ENCODE measurements around the gene SFPQ. TPM values are rescaled to one million over a fixed set of nuclear protein-coding genes. Genes with fewer than 3 reads are reported as not detected.

Gene SFPQ
- total and polyA plus RNA-seq, 2 donors (not counting 1 experiment from before 2014, with no cell fraction given) = 123 to 138 TPM

DNA sequence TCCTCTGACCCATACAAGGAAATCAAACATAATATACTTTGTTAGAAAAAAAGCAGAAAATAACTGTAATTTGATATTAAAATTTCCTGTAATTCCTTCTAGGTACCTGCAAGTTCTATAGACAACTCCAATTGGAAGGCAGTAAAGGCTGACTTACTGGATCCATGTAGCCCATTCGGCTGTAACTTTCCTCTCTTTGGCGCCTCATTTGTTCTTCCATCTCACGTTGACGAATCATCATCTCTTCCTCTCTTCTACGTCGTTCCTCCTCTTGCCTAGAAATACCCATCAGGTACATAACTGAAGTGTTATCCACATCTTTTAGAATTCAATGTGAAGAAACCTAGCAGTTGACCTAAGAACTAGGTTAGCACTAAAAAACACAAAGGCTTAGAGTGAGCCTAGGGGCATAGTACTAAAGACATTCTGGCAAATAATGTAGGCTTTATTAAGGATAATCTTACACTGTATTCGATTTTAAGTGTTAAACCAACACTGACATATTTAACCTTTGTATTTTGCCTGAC, 5.1 kb downstream of the SFPQ start:
- no peak overlapping the region for H3K4me3 ChIP-seq (replicated peaks in 1 of 4; ENCODE audit: control extremely low read depth in 1 of 4, insufficient read depth in 1 of 4, low read depth in 3 of 4, low read length in 4 of 4)
- H3K9me3 ChIP-seq (ENCODE audit: control insufficient read depth, insufficient read depth, low read depth, low read length) = no peaks in the 10 kb centered on the region
- no peak for DNase-seq (ENCODE audit: low read depth in 2 of 2)
- H2AFZ ChIP-seq (ENCODE audit: low read length) = no peak overlapping the region
- peak overlapping the region; percentile 42 for H3K4me2 ChIP-seq (ENCODE audit: extremely low read depth, insufficient read depth, low read length)
- peaks cover 7% of the 10 kb centered on the region for H3K4me1 ChIP-seq (ENCODE audit: control insufficient read depth, extremely low read depth, insufficient read depth, low read length)
- TF ChIP-seq EZH2 (IDR thresholded peaks at IDR 0.05; ENCODE audit: low read length, missing control alignments) = no peak
- TF ChIP-seq, protein P1, sequence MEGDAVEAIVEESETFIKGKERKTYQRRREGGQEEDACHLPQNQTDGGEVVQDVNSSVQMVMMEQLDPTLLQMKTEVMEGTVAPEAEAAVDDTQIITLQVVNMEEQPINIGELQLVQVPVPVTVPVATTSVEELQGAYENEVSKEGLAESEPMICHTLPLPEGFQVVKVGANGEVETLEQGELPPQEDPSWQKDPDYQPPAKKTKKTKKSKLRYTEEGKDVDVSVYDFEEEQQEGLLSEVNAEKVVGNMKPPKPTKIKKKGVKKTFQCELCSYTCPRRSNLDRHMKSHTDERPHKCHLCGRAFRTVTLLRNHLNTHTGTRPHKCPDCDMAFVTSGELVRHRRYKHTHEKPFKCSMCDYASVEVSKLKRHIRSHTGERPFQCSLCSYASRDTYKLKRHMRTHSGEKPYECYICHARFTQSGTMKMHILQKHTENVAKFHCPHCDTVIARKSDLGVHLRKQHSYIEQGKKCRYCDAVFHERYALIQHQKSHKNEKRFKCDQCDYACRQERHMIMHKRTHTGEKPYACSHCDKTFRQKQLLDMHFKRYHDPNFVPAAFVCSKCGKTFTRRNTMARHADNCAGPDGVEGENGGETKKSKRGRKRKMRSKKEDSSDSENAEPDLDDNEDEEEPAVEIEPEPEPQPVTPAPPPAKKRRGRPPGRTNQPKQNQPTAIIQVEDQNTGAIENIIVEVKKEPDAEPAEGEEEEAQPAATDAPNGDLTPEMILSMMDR (conservative IDR thresholded peaks at IDR 0.05 in 1 of 2, IDR thresholded peaks at IDR 0.05 in 1 of 2; ENCODE audit: low read depth in 1 of 2, low read length in 2 of 2) = no peak
- peaks cover 17% of the 10 kb centered on the region for H3K36me3 ChIP-seq (ENCODE audit: control insufficient read depth, insufficient read depth, low read length)
- no peak overlapping the region for H3K9ac ChIP-seq (ENCODE audit: insufficient read depth, low read length)
- peaks cover 19% of the 10 kb centered on the region for H4K20me1 ChIP-seq (ENCODE audit: control insufficient read depth, extremely low read depth, insufficient read depth, low read length)
- H3K27me3 ChIP-seq (ENCODE audit: control insufficient read depth, insufficient read depth, low read length) = no peaks in the 10 kb centered on the region
- H3K79me2 ChIP-seq (ENCODE audit: control insufficient read depth, insufficient read depth, low read length) = peaks cover 95% of the 10 kb centered on the region
- no peak overlapping the region for H3K27ac ChIP-seq (ENCODE audit: insufficient read depth, low read length)

DNA sequence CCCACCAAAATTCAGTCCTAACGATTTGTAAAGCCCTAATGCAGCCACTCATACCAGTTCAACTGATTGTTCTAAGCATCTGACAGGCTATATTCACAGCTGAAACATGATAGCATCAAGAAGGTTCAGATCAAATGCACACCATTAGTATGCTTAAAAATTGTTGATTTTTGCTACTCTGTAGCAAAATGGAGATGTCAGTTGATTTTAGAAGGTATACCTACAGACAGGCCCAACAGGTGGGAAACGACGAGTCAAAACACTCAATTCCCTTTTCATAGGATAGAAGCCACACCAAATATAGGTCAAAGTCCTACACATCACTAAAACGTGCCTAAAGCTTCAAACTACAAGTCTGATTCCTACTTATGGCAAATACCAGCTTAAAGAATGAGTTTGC, 6.7 kb downstream of the SFPQ start:
- Histone ChIP-seq H3K27ac (ENCODE audit: insufficient read depth, low read length) (no peak overlapping the region), H3K79me2 (ENCODE audit: control insufficient read depth, insufficient read depth, low read length) (peaks cover 95% of the 10 kb centered on the region), H3K9ac (ENCODE audit: insufficient read depth, low read length) (no peak overlapping the region), H3K4me1 (ENCODE audit: control insufficient read depth, extremely low read depth, insufficient read depth, low read length) (peaks cover 7% of the 10 kb centered on the region), H3K4me2 (ENCODE audit: extremely low read depth, insufficient read depth, low read length) (no peak overlapping the region), H3K4me3 (replicated peaks in 1 of 4; ENCODE audit: control extremely low read depth in 1 of 4, insufficient read depth in 1 of 4, low read depth in 3 of 4, low read length in 4 of 4) (no peak overlapping the region), H4K20me1 (ENCODE audit: control insufficient read depth, extremely low read depth, insufficient read depth, low read length) (peaks cover 23% of the 10 kb centered on the region), H3K9me3 (ENCODE audit: control insufficient read depth, insufficient read depth, low read depth, low read length) (no peaks in the 10 kb centered on the region), H3K36me3 (ENCODE audit: control insufficient read depth, insufficient read depth, low read length) (peaks cover 19% of the 10 kb centered on the region), H3K27me3 (ENCODE audit: control insufficient read depth, insufficient read depth, low read length) (no peaks in the 10 kb centered on the region), H2AFZ (ENCODE audit: low read length) (no peak overlapping the region)
- no peak for TF ChIP-seq EZH2 (IDR thresholded peaks at IDR 0.05; ENCODE audit: low read length, missing control alignments)
- TF ChIP-seq, protein P1 (conservative IDR thresholded peaks at IDR 0.05 in 1 of 2, IDR thresholded peaks at IDR 0.05 in 1 of 2; ENCODE audit: low read depth in 1 of 2, low read length in 2 of 2) = no peak
- no peak for DNase-seq (ENCODE audit: low read depth in 2 of 2)

DNA sequence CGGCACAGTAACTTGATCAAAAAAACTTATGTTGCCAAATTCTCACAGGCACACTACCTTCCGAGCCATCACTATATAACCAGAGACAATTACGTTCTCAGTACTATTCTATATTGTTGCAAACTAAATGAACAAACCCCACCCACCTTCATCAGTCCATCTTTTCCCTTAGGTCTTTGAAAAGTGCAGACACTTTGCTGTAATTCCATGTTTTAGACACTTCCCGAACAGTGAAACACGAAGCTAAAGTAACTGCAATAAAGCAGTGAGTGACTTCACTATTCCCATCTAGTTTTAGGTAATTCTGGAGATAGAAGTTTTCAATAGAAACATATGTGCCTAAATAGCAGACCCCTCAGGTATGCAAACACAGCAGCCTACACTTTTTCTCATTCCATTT, 7.7 kb downstream of the SFPQ start:
- no peaks in the 10 kb centered on the region for H3K9me3 ChIP-seq (ENCODE audit: control insufficient read depth, insufficient read depth, low read depth, low read length)
- peaks cover 24% of the 10 kb centered on the region for H3K36me3 ChIP-seq (ENCODE audit: control insufficient read depth, insufficient read depth, low read length)
- H2AFZ ChIP-seq (ENCODE audit: low read length) = no peak overlapping the region
- H3K4me2 ChIP-seq (ENCODE audit: extremely low read depth, insufficient read depth, low read length) = no peak overlapping the region
- H3K4me1 ChIP-seq (ENCODE audit: control insufficient read depth, extremely low read depth, insufficient read depth, low read length) = peaks cover 7% of the 10 kb centered on the region
- no peak overlapping the region for H3K9ac ChIP-seq (ENCODE audit: insufficient read depth, low read length)
- no peak overlapping the region for H3K27ac ChIP-seq (ENCODE audit: insufficient read depth, low read length)
- peaks cover 19% of the 10 kb centered on the region for H4K20me1 ChIP-seq (ENCODE audit: control insufficient read depth, extremely low read depth, insufficient read depth, low read length)
- H3K79me2 ChIP-seq (ENCODE audit: control insufficient read depth, insufficient read depth, low read length) = peaks cover 94% of the 10 kb centered on the region
- H3K27me3 ChIP-seq (ENCODE audit: control insufficient read depth, insufficient read depth, low read length) = no peaks in the 10 kb centered on the region
- no peak for TF ChIP-seq EZH2 (IDR thresholded peaks at IDR 0.05; ENCODE audit: low read length, missing control alignments)
- TF ChIP-seq, protein P1 (conservative IDR thresholded peaks at IDR 0.05 in 1 of 2, IDR thresholded peaks at IDR 0.05 in 1 of 2; ENCODE audit: low read depth in 1 of 2, low read length in 2 of 2) = no peak
- no peak for DNase-seq (ENCODE audit: low read depth in 2 of 2)
- no peak overlapping the region for H3K4me3 ChIP-seq (replicated peaks in 1 of 4; ENCODE audit: control extremely low read depth in 1 of 4, insufficient read depth in 1 of 4, low read depth in 3 of 4, low read length in 4 of 4)

All from fibroblast of lung (primary cell).